ENCODE results near the gene SAMHD1.

SAMHD1 gene

DNA sequence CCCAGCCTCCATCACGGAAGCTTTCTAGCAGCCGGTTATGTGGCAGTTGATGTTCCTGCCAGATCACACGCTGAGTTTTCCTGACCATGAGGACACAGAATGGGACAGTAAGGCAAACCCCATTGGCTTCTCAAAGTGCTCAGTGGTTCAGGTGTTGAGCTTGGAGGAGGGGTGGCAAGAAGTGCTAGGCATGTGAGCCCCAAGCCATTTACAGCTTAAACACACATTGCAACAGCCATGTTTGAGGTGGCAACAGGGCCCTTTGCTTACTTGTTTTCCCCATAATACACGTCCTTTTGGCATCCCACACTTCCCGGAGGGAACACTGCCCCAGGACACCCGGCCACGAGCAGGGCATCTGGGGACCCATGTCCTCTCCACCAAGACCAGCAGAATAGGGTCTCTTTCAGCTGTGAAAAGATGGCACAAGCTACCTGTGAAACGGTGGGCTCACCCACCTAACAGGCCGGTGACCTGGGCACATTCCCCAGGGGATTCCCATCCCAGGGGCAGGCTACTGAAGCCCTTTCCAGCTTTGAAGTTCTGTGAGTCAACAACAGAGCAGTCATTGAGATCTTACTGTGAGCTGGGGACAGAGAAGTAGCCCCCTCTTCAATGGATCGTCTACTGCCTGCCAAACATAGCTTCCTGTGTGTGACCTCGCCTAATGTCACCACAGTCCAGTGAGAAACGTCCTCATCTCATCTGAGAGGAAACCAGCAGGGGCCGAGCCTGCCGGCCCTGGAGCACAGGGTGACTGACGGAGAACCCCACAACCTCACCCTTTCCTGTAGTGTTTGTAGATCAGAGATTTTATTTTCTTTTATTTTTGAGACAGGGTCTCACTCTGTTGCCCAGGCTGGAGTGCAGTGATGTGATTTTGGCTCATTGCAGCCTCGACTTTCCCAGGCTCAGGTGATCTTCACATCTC lies 79.6 kb downstream of the SAMHD1 start:
- DNase-seq: peak; percentile 24

DNA sequence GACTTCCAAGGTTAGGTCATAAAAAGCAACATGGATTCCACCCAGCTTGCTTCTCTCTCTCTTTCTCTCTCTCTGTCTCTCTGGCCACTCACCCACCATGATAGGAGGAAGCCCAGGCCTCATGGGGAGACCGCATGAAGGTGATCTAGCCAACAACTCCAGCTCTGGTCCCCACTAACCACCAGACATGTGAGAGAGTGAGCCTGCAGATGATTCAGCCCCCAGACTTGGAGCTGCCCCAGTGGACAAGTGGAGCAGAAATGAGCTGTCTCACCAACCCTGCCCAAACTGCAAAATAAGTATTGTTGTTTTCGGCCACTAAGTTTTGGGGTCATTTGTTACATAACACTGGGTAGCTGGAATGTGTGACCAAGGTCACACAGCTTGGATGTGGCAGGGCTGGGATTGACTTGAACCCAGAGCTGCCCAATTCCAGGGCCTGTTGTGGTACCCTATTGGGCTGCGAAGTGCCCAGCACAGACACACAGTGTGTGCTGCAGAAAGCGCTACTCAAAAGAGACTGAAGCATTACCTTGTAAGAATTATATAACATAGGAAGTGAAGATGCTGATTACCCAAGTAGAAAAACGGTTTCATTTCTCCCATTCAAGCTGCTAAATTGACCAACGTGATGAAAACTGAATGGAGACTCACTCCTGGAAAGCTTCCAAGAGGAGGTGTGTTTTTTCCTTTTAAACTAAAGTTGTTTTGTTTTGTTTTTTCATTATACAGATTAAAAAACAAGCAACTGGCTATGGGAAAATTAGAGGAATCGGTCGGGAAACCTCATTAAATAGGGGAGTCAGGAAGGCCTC lies 84.6 kb downstream of the SAMHD1 start:
- DNase-seq: peak; percentile 84

- DNase-seq: no peak
These were observed 85.3 kb downstream of the SAMHD1 start for GRCh38 chr20:36866164-36866563.

DNA sequence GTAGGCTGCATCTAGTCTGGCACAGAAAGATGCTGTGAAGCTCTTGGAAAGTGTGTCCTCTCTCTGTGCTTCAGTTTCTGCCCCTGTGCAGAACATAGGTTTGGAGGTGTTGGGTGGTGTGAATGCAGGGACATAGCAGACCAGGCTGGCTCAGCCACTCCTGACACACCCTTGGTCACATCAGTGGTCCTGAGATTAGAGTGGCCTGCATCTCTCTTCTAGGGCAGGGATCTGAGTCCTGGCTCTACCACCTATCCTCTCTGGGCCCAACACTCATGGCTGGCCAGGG lies 85.7 kb downstream of the SAMHD1 start:
- DNase-seq: no peak

DNA sequence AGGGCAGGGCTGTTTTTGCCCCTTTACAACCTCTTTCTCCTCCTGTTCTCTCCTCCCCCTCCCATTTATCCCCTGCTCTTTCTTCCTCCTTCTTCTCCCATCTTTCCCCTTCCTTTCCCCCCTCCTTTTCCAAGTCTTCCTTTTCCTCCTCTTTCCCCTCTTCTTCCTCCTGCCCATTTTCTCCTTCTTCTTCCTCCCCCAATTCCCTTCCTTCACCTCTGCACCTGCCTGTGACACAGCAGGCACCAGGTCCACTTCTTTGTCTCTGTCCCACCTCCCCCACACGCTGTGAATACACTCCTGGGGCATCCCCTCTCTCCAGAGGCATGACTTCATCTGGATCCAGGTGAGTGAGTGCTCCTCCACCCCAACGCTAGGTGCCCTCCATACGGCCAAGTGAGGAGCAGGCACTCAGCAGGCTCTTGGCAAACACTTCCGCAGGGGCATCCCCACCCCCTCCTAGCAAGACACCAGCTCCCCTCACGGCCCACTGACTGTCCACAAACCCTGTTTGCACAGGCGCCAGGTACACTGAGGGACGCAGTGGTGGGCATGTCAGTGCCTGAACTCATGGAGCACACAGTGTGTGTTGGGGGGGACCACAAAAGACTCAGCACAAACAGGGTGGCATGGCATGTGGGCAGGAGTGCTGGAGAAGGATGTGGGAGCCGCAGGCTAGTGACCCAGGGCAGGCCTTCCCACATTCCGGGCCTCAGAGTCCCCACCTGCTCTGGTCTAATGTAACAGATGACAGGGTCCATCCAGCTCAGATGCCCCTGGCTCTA lies 86.2 kb downstream of the SAMHD1 start:
- no peak for DNase-seq

GRCh38 chr20:36862857-36863668 lies 88.4 kb downstream of the SAMHD1 start:
- no peak for DNase-seq

- peak; percentile 76 for DNase-seq
These were observed 89.4 kb downstream of the SAMHD1 start for GRCh38 chr20:36861875-36862801.

DNA sequence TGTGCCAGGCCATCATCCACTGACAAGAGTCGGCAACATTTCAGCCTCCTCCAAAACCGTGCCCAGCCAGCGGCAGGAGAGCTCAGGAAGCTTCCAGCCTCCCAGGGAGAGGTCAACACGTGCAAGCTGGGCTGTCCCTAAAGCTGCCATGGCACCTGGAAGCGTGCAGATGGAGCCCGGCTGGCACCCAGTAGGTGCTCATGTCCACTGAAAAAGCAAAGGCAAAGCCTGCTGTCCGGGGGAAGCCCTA lies 90.0 kb downstream of the SAMHD1 start:
- no peak for DNase-seq

DNA sequence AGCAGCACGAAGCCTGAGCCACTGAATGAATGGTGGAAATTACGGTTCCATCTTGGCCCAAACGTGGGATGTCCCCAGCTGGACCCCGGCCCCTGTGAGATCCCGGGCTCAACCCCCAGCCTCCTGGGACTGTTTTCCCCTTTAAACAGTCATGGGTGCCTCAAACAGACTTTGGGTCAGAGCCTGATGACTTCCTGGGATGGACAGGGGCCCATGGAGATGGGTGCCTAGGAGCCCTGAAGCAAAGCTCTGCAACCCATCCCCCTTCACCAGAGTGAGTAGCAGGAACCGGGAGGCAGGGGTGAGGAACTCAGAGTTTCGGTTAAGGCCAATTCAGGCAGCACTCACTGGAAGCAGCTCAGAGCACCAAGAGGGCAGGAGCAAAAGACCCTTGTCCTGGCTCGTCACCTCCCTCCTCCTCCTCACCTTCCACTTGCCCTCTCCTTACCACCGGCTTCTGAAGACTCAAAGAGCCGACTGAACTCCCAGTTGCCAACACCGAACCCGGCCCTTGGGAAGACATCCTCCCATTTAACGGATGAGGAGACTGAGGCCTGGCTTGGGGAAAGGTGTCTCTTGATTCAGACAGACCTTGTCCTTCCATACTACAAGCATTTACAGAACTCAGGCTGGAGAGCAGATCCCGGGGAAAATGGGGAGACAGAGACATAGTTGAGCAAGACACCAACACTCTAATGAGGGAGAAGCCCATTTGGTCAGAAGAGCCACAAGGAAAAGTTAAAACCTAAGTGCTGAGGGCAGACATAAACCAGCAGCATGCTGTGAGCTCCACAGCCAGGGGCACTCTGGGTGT lies 90.5 kb downstream of the SAMHD1 start:
- no peak for DNase-seq

- DNase-seq: no peak
These were observed 91.2 kb downstream of the SAMHD1 start for GRCh38 chr20:36860339-36860738.

- DNase-seq: no peak
These were observed 91.7 kb downstream of the SAMHD1 start for GRCh38 chr20:36859700-36860330.

- no peak for DNase-seq
These were observed 92.3 kb downstream of the SAMHD1 start for GRCh38 chr20:36859282-36859555.

- peak; percentile 49 for DNase-seq
These were observed 94.5 kb downstream of the SAMHD1 start for GRCh38 chr20:36856691-36857635.

DNA sequence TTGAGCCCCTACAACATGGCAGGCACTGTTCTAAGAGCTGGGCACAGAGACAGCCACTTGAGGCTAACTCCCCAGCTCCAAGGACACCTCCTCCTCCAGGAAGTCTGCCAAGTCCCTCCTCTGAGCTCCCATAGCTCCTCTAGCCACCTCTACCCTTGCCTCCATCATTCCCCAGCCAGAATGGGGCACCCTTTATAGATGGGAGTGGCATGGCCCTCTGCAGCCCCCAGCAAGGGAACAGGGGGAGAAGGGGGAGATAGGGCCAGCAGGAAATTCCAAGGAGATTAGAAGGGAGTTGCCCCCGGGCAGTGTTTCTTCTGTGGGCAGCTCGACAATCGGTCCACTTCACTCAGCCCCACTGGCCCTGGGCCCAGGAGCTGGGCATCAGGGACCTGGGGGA lies 95.3 kb downstream of the SAMHD1 start:
- no peak for DNase-seq

DNA sequence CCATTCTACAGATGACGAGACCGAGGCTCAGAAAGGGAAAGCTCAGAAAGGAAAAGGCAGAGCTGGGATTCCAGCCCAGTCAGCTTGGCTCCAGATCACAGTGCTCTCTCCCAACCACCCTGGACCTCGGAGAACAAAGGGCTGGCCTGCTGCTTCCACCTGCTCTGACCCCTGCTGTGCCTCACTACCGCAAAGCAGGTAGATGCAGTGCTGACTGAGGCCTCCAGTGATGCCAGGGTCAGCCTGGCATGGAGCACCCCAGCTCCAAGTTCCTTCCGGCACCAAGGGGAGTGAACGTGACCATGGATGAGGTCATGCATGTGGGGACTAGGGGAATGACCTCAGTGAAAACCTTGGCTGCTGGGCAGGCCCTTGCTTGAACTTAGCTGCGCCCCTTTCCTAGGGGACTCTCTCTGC lies 96.3 kb downstream of the SAMHD1 start:
- DNase-seq: no peak

- DNase-seq: no peak
These were observed 96.9 kb downstream of the SAMHD1 start for GRCh38 chr20:36854348-36855240.

DNA sequence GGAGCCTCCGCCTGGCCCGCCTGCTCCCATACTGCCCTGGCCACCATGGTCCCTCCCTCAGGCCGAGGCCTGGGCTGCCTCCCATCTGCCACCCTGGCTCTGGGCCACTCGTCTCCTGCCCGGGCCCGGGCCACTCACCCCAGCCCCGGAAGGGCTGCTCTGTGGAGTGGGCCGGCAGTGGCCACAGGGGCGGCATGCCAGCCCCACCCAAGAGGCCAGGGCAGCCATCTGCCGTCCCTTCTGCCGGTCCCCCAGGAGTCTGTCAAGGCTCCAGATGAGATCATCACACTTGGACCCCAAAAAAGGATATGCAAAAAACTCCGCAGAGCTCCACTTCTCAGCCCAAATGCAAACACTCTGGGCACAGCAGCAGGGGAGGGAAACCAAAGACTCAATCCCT lies 99.3 kb downstream of the SAMHD1 start:
- no peak for DNase-seq

- no peak for DNase-seq
These were observed 100.0 kb downstream of the SAMHD1 start for GRCh38 chr20:36851490-36851889.

All from inflammatory macrophage treated with lipopolysaccharide for 4 hours (primary cell).